Measurements from ENCODE around the gene PHOSPHO2. TPM values are rescaled to one million over a fixed set of nuclear protein-coding genes. Genes with fewer than 3 reads are reported as not detected.

Gene PHOSPHO2
- total and polyA plus RNA-seq, 4 donors = 1.9 to 12.6 (median 2.8) TPM

DNA sequence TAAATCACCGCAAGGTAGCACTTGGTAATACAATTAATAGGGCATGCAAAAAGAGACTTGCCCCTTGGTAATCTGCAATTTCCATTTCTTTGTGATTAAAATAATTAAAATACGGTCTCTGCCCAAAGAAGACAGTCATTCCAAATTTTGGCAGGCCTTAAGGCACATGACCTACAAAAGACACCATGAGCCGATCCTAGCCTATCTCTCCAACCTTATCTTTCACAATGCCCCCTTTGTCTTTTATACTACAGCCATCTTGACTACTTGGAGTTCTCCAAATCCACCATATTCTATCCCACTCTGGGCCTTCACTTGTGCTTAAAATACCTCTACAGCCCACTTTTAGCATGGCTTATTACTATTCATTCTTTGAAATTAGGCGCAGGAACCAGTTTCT is 23.3 kb upstream of the PHOSPHO2 start:
- Histone ChIP-seq H3K4me1 (ENCODE audit: control insufficient read depth in 5 of 5, insufficient read depth in 5 of 5, low read length in 5 of 5) (no peaks in the 10 kb centered on the region), H3K27me3 (ENCODE audit: control insufficient read depth in 3 of 3, insufficient read depth in 3 of 3, low read length in 2 of 3) (no peaks in the 10 kb centered on the region), H3K9me3 (ENCODE audit: control insufficient read depth in 4 of 4, insufficient read depth in 3 of 4, low read length in 3 of 4) (no peaks in the 10 kb centered on the region), H3K27ac (ENCODE audit: low read depth in 1 of 2, low read length in 1 of 2) (no peak overlapping the region), H3K9ac (ENCODE audit: insufficient read depth in 1 of 2, low read length in 2 of 2) (no peak overlapping the region), H3K4me3 (no peak overlapping the region), H3K36me3 (ENCODE audit: control insufficient read depth in 4 of 4, insufficient read depth in 4 of 4, low read length in 4 of 4) (no peaks in the 10 kb centered on the region)
- TF ChIP-seq, protein P1, sequence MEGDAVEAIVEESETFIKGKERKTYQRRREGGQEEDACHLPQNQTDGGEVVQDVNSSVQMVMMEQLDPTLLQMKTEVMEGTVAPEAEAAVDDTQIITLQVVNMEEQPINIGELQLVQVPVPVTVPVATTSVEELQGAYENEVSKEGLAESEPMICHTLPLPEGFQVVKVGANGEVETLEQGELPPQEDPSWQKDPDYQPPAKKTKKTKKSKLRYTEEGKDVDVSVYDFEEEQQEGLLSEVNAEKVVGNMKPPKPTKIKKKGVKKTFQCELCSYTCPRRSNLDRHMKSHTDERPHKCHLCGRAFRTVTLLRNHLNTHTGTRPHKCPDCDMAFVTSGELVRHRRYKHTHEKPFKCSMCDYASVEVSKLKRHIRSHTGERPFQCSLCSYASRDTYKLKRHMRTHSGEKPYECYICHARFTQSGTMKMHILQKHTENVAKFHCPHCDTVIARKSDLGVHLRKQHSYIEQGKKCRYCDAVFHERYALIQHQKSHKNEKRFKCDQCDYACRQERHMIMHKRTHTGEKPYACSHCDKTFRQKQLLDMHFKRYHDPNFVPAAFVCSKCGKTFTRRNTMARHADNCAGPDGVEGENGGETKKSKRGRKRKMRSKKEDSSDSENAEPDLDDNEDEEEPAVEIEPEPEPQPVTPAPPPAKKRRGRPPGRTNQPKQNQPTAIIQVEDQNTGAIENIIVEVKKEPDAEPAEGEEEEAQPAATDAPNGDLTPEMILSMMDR (IDR thresholded peaks at IDR 0.05; ENCODE audit: control extremely low read depth, extremely low read depth) = no peak
- WGBS, 2 donors = 95 to 98% methylated on average over 4 of the region's 4 CpGs
- ATAC-seq (ENCODE audit: insufficient read depth, low FRiP score) (no peak), DNase-seq (no peak)

GRCh38 chr2:169672406-169672805 is 21.9 kb upstream of the PHOSPHO2 start:
- ATAC-seq (ENCODE audit: insufficient read depth, low FRiP score) = no peak
- no peak overlapping the region for H3K4me3 ChIP-seq
- no peaks in the 10 kb centered on the region for H3K36me3 ChIP-seq (ENCODE audit: control insufficient read depth in 4 of 4, insufficient read depth in 4 of 4, low read length in 4 of 4)
- no peak overlapping the region for H3K27ac ChIP-seq (ENCODE audit: low read depth in 1 of 2, low read length in 1 of 2)
- no peaks in the 10 kb centered on the region for H3K4me1 ChIP-seq (ENCODE audit: control insufficient read depth in 5 of 5, insufficient read depth in 5 of 5, low read length in 5 of 5)
- no peak overlapping the region for H3K9ac ChIP-seq (ENCODE audit: insufficient read depth in 1 of 2, low read length in 2 of 2)
- TF ChIP-seq, protein P1 (IDR thresholded peaks at IDR 0.05; ENCODE audit: control extremely low read depth, extremely low read depth) = no peak
- H3K27me3 ChIP-seq (ENCODE audit: control insufficient read depth in 3 of 3, insufficient read depth in 3 of 3, low read length in 2 of 3) = no peaks in the 10 kb centered on the region
- no peaks in the 10 kb centered on the region for H3K9me3 ChIP-seq (ENCODE audit: control insufficient read depth in 4 of 4, insufficient read depth in 3 of 4, low read length in 3 of 4)
- 31 to 65% methylated on average over 6 of the region's 6 CpGs for WGBS, 2 donors
- DNase-seq = no peak

DNA sequence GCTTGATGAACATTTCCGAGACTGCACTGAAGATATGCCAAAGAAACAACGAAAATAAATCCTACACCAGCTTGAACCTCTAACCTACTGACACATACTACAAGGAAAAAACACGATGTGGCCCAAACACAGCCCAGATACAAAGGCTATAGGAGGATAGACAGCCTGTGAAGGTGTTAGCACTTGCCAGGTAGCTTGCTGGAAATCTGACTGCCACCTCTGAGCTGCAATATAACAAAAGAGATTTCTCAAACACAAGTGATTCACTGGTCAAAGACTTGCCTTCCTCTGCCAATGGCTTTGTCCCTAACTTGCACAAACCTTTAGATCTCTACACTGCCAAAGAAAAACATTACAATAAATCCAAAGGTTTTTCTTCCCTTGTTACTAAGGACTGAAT is 21.2 kb upstream of the PHOSPHO2 start:
- Histone ChIP-seq H3K9ac (ENCODE audit: insufficient read depth in 1 of 2, low read length in 2 of 2) (no peak overlapping the region), H3K36me3 (ENCODE audit: control insufficient read depth in 4 of 4, insufficient read depth in 4 of 4, low read length in 4 of 4) (no peaks in the 10 kb centered on the region), H3K27me3 (ENCODE audit: control insufficient read depth in 3 of 3, insufficient read depth in 3 of 3, low read length in 2 of 3) (no peaks in the 10 kb centered on the region), H3K9me3 (ENCODE audit: control insufficient read depth in 4 of 4, insufficient read depth in 3 of 4, low read length in 3 of 4) (no peaks in the 10 kb centered on the region), H3K27ac (ENCODE audit: low read depth in 1 of 2, low read length in 1 of 2) (no peak overlapping the region), H3K4me3 (no peak overlapping the region), H3K4me1 (ENCODE audit: control insufficient read depth in 5 of 5, insufficient read depth in 5 of 5, low read length in 5 of 5) (no peaks in the 10 kb centered on the region)
- TF ChIP-seq, protein P1 (IDR thresholded peaks at IDR 0.05; ENCODE audit: control extremely low read depth, extremely low read depth) = no peak
- ATAC-seq (ENCODE audit: insufficient read depth, low FRiP score) = no peak
- no peak for DNase-seq
- 58 to 91% methylated on average over 3 of the region's 3 CpGs for whole genome bisulfite sequencing, 2 donors

DNA sequence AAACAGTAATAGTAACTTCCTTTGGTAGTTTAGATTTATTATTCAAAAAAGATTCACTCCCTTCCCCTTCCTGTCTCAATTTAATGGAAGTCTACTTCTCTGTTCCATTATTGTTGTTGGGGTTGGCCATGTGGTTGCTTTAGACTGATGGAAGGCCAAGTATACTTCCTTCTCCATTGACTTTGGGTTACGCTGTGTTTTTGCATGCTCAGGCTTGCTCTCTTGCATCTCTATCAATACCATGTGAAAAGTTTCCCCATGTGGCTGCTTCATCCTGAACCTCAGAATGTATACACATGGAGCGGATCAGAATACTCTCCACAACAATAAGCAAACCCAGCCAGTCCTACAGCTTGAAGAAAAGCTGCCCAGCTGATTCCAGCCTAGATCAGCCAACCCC is 20.3 kb upstream of the PHOSPHO2 start:
- Histone ChIP-seq H3K27me3 (ENCODE audit: control insufficient read depth in 3 of 3, insufficient read depth in 3 of 3, low read length in 2 of 3) (no peaks in the 10 kb centered on the region), H3K9ac (ENCODE audit: insufficient read depth in 1 of 2, low read length in 2 of 2) (no peak overlapping the region), H3K4me3 (no peak overlapping the region), H3K9me3 (ENCODE audit: control insufficient read depth in 4 of 4, insufficient read depth in 3 of 4, low read length in 3 of 4) (no peaks in the 10 kb centered on the region), H3K27ac (ENCODE audit: low read depth in 1 of 2, low read length in 1 of 2) (no peak overlapping the region), H3K4me1 (ENCODE audit: control insufficient read depth in 5 of 5, insufficient read depth in 5 of 5, low read length in 5 of 5) (no peaks in the 10 kb centered on the region), H3K36me3 (ENCODE audit: control insufficient read depth in 4 of 4, insufficient read depth in 4 of 4, low read length in 4 of 4) (no peaks in the 10 kb centered on the region)
- 90 to 91% methylated on average over 2 of the region's 2 CpGs for WGBS, 2 donors
- ATAC-seq (ENCODE audit: insufficient read depth, low FRiP score) (no peak), DNase-seq (no peak)
- TF ChIP-seq, protein P1 (IDR thresholded peaks at IDR 0.05; ENCODE audit: control extremely low read depth, extremely low read depth) = no peak
